HFF-Myc (cell line): Measurements from ENCODE around the gene PLEKHD1.

Experiments used
- DNase-seq: peaks from one replicate; pipeline ENCODE4 v3.0.0-alpha.2; 2011; ENCODE audit warnings: low read depth; ENCODE audit errors: extremely low read depth
- H3K4me3 ChIP-seq: replicated peaks from 2 replicates; pipeline ENCODE4 v1.5.1; 2011; ENCODE audit warnings: low read depth, mild to moderate bottlenecking, control low read depth, low read length
- TF ChIP-seq, protein P1 (sequence below): IDR thresholded peaks from 2 replicates; pipeline ENCODE4 v1.5.1; 2012; ENCODE audit warnings: mild to moderate bottlenecking, low read depth, low read length, control low read depth; ENCODE audit errors: missing control alignments

The PLEKHD1 gene

DNA sequence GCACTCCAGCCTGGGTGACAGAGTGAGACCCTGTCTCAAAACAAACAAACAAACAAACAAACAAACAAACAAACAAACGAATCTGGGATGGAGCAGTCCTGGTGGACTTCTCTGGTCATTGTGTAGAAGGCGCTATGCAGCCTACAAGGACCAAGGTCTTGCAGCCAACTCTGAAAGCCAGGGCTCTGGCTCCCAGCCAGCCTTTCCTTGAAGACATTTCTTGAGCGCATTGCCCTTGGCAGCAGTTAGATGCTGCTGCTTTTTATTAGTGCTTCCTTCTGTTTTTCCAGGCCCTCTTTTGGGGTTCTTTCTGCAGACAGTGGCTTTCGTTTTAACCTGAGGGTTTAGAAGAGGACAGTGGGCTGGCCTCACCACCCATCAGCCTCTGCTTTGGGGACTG is 70.0 kb downstream of the PLEKHD1 start:
- H3K4me3 ChIP-seq, result no peak overlapping the region
- no peak for DNase-seq
- TF ChIP-seq, protein P1, sequence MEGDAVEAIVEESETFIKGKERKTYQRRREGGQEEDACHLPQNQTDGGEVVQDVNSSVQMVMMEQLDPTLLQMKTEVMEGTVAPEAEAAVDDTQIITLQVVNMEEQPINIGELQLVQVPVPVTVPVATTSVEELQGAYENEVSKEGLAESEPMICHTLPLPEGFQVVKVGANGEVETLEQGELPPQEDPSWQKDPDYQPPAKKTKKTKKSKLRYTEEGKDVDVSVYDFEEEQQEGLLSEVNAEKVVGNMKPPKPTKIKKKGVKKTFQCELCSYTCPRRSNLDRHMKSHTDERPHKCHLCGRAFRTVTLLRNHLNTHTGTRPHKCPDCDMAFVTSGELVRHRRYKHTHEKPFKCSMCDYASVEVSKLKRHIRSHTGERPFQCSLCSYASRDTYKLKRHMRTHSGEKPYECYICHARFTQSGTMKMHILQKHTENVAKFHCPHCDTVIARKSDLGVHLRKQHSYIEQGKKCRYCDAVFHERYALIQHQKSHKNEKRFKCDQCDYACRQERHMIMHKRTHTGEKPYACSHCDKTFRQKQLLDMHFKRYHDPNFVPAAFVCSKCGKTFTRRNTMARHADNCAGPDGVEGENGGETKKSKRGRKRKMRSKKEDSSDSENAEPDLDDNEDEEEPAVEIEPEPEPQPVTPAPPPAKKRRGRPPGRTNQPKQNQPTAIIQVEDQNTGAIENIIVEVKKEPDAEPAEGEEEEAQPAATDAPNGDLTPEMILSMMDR, result no peak

DNA sequence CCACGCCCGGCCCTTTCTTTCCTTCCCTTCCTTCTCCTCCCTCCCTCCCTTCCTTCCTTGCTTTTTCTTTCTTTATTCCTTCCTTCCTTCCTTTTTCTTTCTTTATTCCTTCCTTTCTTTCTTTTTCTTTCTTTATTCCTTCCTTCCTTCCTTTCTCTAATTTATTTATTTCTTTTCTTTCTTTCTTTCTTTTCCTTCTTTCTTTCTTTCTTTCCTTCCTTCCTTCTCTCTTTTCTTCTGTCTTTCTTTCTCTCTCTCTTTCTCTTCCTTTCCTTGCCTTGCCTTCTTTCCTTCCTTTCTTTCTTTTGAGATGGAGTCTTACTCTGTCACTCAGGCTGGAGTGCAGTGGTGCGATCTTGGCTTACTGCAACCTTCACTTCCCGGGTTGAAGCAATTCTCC is 74.2 kb downstream of the PLEKHD1 start:
- DNase-seq, result no peak
- TF ChIP-seq, protein P1, result no peak
- no peak overlapping the region for H3K4me3 ChIP-seq

DNA sequence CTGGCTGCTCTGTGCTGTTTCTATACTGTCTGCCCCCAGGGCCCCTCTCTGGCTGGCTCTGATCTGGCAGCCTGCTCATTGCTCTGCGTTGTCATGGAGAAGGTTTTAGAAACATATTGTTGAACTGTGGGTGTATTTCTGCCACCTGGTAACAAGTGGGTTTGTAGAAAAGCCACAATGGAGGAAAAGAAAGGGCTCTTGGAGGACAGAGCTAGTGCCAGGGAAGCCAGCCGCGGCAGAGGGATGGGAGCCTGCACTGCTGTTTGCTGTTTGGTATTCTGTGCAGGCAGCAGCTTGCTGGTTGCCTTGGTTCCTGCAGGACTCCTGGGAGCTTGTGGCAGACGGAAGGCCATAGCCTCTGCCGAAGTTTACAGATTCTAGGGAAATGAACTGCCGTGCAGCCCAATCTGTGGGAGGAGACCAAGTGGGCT is 75.1 kb downstream of the PLEKHD1 start:
- no peak for DNase-seq
- TF ChIP-seq, protein P1, result no peak

DNA sequence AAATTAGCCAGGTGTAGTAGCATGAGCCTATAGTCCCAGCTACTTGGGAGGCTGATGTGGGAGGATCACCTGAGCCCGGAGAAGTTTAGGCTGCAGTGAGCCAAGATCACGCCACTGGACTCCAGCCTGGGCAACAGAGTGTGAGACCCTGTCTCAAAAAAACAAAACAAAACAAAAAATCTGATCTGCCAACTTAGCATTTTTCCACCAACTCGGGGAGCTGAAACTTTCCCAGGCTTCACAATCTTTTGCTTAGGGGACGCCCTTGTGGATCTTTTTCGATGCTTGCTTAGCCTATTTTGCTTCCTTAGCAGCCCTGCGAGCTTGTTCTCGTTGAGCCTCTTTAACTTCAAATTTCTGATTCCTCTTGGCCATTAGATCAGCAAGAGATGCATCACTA is 76.3 kb downstream of the PLEKHD1 start:
- TF ChIP-seq, protein P1, result no peak
- no peak for DNase-seq
- H3K4me3 ChIP-seq, result no peak overlapping the region

More for the DNA sequence above, 75.1 kb downstream of the PLEKHD1 start:
- H3K4me3 ChIP-seq, result no peak overlapping the region

DNA sequence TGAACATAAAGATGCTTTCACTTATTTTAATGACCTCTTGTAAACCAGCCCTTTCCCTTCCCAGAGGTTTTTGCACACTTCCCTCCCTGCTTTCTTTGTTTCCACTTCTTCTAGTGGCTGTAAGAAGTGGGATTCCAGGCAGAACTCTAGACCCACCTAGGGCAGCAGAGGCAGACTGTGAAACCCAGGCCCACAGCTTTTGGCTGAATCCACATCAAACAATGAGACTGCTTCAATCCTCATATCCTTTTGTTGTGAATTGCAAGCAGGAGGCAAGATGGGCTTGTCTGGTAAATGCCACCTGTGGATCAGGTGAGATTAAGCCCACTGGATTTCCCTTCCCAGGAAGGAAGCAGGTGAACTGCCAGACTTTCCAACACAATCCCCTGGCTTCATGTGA is 77.4 kb downstream of the PLEKHD1 start:
- TF ChIP-seq, protein P1, result no peak

DNA sequence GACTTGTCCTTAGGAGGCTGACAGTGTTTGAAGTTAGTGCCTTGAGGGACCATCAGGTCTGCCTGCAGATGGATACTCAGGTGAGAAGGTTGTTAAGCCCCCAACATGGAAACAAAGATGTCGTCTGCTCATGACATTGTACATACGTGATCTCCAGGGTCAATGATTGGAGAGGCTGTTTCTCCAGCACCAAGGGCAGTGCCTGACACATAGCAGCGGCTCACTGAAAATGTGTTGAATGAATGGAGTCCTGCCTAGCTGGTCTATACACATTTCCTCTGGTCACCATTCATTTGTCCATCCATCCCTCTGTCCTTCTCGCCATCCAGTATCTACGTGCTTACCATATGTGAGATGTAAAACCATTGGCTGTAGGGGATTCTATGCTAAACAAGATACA is 83.0 kb downstream of the PLEKHD1 start:
- DNase-seq, result no peak
- TF ChIP-seq, protein P1, result no peak
- no peak overlapping the region for H3K4me3 ChIP-seq

More for the DNA sequence above, 77.4 kb downstream of the PLEKHD1 start:
- no peak overlapping the region for H3K4me3 ChIP-seq
- DNase-seq, result no peak

DNA sequence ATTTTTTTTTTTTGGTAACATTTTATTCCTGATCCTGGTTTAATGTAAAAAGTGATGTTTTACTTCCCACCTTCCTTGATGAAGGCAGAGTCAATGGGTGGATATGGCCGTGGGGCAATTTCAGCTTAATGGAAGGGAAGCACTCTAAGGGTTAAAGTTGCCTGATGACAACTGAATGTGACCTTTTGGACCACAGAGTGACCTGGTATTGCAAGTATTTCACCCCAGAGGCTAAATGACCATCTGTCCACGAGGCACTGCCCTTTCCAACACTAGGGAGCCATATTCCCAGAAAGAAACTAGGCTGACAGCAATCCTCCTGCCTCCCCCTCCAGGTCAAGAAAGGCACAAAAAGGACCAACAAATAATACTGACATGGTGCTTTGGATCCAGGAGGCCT is 85.3 kb downstream of the PLEKHD1 start:
- no peak overlapping the region for H3K4me3 ChIP-seq
- no peak for DNase-seq
- TF ChIP-seq, protein P1, result no peak
